GM12878 (cell line): ENCODE data around the gene ASIP. TPM values are rescaled to one million over a fixed set of nuclear protein-coding genes. Genes with fewer than 3 reads are reported as not detected.

Experiments
- ATAC-seq: fragments of 200-7000 bp; cut with Tn5 transposase; 3 replicates; pipeline ENCODE4 v1.9.1; 2020; ENCODE audit warnings: mild to moderate bottlenecking, moderate library complexity
- BruUV-seq: library from RNA; stranded (reverse); fragments of 400-500 nt; replicated peaks from 2 replicates; lab custom pipeline; 2021; lab: Mats Ljungman, UMichigan
- CTCF ChIA-PET: fragments of 300-600 bp; sonication (Branson Sonifier 250); formaldehyde crosslinking; extraction: SDS; loops from one replicate; lab custom pipeline; 2021; ENCODE audit warnings: inconsistent platforms; lab: Yijun Ruan, JAX
- POLR2A ChIA-PET: fragments of 350-600 bp; formaldehyde crosslinking; extraction: SDS; loops from one replicate; lab custom pipeline; 2021; ENCODE audit warnings: inconsistent platforms; lab: Charles Lee
- RAD21 ChIA-PET: fragments of 300-600 bp; sonication (Branson Sonifier 250); formaldehyde crosslinking; loops from one replicate; lab custom pipeline; 2023; ENCODE audit warnings: antibody characterized with exemption; ENCODE audit not compliant: unreplicated experiment; lab: Charles Lee
- SMC1A ChIA-PET: fragments of 300-600 bp; sonication (Branson Sonifier 250); formaldehyde crosslinking; loops from one replicate; lab custom pipeline; 2023; ENCODE audit not compliant: unreplicated experiment, uncharacterized antibody; lab: Charles Lee
- DNase-seq: peaks from one replicate; pipeline ENCODE4 v3.0.0-alpha.2; 2011; ENCODE audit warnings: low read depth, low spot score
- FAIRE-seq: peaks from 3 replicates; lab custom pipeline; 2011; peaks lifted over from hg19 to GRCh38; lab: Jason Lieb, UNC
- H2AFZ ChIP-seq: 2 replicates; pipeline ENCODE4 v1.6.0; 2011; ENCODE audit warnings: low read depth, low read length, control low read depth; ENCODE audit not compliant: control insufficient read depth
- H3K27ac ChIP-seq: 2 replicates; pipeline ENCODE4 v1.5.1; 2011; ENCODE audit warnings: control low read depth; ENCODE audit not compliant: control insufficient read depth, insufficient read depth
- H3K27me3 ChIP-seq, 2 experiments: replicated peaks in 1 of 2; 2 replicates each; pipeline versions ENCODE4 v1.6.0 to v1.6.1; 2011; ENCODE audit warnings: low read length in 1 of 2; ENCODE audit not compliant: control insufficient read depth in 2 of 2, insufficient read depth in 2 of 2
- H3K36me3 ChIP-seq, 2 experiments: 2 replicates each; pipeline ENCODE4 v1.5.1; 2011; ENCODE audit warnings: low read length in 1 of 2; ENCODE audit not compliant: control insufficient read depth in 2 of 2, insufficient read depth in 2 of 2
- H3K4me1 ChIP-seq: 2 replicates; pipeline ENCODE4 v1.6.1; 2011; ENCODE audit warnings: mild to moderate bottlenecking, low read length, moderate library complexity, mixed read lengths; ENCODE audit not compliant: control insufficient read depth, insufficient read depth
- H3K4me2 ChIP-seq: 2 replicates; pipeline ENCODE4 v1.6.0; 2011; ENCODE audit warnings: control low read depth; ENCODE audit not compliant: control insufficient read depth, insufficient read depth
- H3K4me3 ChIP-seq: fragments of 200-600 bp; sonication (generic); 2 replicates; pipeline ENCODE4 v1.5.1; 2016
- H3K79me2 ChIP-seq: 2 replicates; pipeline ENCODE4 v1.6.0; 2011; ENCODE audit warnings: low read length; ENCODE audit not compliant: control insufficient read depth, insufficient read depth
- H3K9ac ChIP-seq: 2 replicates; pipeline ENCODE4 v1.8.0; 2011; ENCODE audit warnings: low read length, control low read depth, mixed read lengths; ENCODE audit not compliant: control insufficient read depth, insufficient read depth
- H3K9me3 ChIP-seq: replicated peaks from 3 replicates; pipeline ENCODE4 v1.5.1; 2011; ENCODE audit warnings: mild to moderate bottlenecking, low read length; ENCODE audit not compliant: control insufficient read depth, insufficient read depth
- H4K20me1 ChIP-seq: 2 replicates; pipeline ENCODE4 v1.6.0; 2011; ENCODE audit not compliant: control insufficient read depth, insufficient read depth
- BCL11A ChIP-seq: IDR thresholded peaks from 2 replicates; pipeline ENCODE4 v1.6.1; 2011; ENCODE audit warnings: low read depth, low read length
- BCLAF1 ChIP-seq: fragments of 450-650 bp; IDR thresholded peaks from 2 replicates; pipeline ENCODE4 v1.6.1; 2017; ENCODE audit warnings: antibody characterized with exemption, mild to moderate bottlenecking, moderate library complexity
- GABPA ChIP-seq: IDR thresholded peaks from 2 replicates; pipeline ENCODE4 v1.6.1; 2014; ENCODE audit warnings: antibody characterized with exemption, low read depth, mild to moderate bottlenecking, inconsistent platforms
- JUNB ChIP-seq: IDR thresholded peaks from 2 replicates; pipeline ENCODE4 v1.6.1; 2016; ENCODE audit warnings: antibody characterized with exemption, mild to moderate bottlenecking
- MXI1 ChIP-seq: fragments of 150-350 bp; IDR thresholded peaks from 2 replicates; pipeline ENCODE4 v1.6.1; 2011; ENCODE audit warnings: low read depth, mild to moderate bottlenecking, inconsistent platforms, low read length, improper control_type of control experiment
- WGBS: methylation state at CpG from one replicate; pipeline ENCODE4 v1.1.6; 2016; ENCODE audit warnings: low lambda C conversion rate; ENCODE audit not compliant: insufficient replicate concordance, insufficient coverage; ENCODE audit errors: missing lambda C conversion rate; 5-methylcytosine and 5-hydroxymethylcytosine counted together
- in situ Hi-C: fragments of 300-500 bp; cut with MboI; formaldehyde crosslinking; loops from 9 replicates; pipeline ENCODE4 v1.14.3; 2018; ENCODE audit warnings: mixed read lengths
- intact Hi-C: fragments of 100-400 bp; cut with micrococcal nuclease; formaldehyde crosslinking; loops from one replicate; pipeline ENCODE4 v1.14.2; 2022; ENCODE audit not compliant: unreplicated experiment
- polyA plus RNA-seq, 11 experiments: library from polyadenylated mRNA; depleted of rRNA in 4 of 11; unstranded in 6 of 11; stranded (reverse) in 5 of 11; fragments of >200 nt; fragmentation: Nextera tagmentation in 4 of 11; fragmentation: Illumina TruSeq in 1 of 11; extraction: Ambion mirVana in 4 of 11; extraction: Trizol in 1 of 11; gene quantifications; 1 replicate in 1 of 11; 2 replicates in 10 of 11; pipeline versions ENCODE4 v1.2.1 to v1.2.3, GENCODE V29; 2011 to 2016; ENCODE audit warnings: inconsistent platforms in 2 of 11, missing spikeins in 2 of 11, low read depth in 1 of 11
- total RNA-seq, 4 experiments: library from RNA; depleted of rRNA in 3 of 4; stranded (reverse); fragments of >200 nt in 3 of 4; fragmentation: Illumina TruSeq in 1 of 4; extraction: Trizol in 1 of 4; gene quantifications; 2 replicates each; pipeline versions ENCODE4 v1.2.1 to v1.2.3, GENCODE V29; 2013 to 2021
- TF ChIP-seq, protein P1 (sequence below): fragments of 450-650 bp; conservative IDR thresholded peaks from 2 replicates; pipeline ENCODE4 v1.6.1; 2017; ENCODE audit warnings: mild to moderate bottlenecking, moderate library complexity
- TF ChIP-seq, protein P2 (sequence below): fragments of 450-650 bp; IDR thresholded peaks from 2 replicates; pipeline ENCODE4 v1.6.1; 2017; ENCODE audit warnings: low read depth, mild to moderate bottlenecking, moderate library complexity

The ASIP gene
- total and polyA plus RNA-seq, 10 of the 15 experiments (the other 5 are each of a cell fraction or from before 2014, with no cell fraction given): 0.29 TPM; not detected in 9

DNA sequence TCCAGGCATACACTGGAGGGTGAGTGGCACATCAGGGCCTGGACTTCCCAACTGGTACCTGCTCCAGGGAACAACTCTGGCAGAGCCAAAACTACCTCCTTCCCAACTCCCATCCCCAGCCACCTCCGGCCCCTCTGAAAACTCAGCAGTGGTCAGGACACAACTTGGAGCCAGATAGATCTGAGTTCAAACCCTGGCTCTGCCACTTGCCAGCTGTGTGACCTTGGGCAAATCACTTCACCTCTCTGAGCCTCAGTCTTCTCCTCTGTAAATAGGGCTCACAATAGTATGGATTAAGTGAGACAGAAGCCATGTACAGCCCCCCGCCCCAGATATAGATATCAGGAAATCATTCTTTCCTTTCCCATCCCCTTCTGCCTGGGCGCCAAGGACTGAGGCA is 51.3 kb downstream of the ASIP start:
- ATAC-seq (no peak), DNase-seq (no peak), FAIRE-seq (no peak)
- CTCF ChIA-PET: no interaction called here
- BruUV-seq: no TSS peak
- Histone ChIP-seq H3K4me2 (no peak overlapping the region), H3K4me3 (no peak overlapping the region), H2AFZ (no peak overlapping the region), H3K27me3 (no peaks in the 10 kb centered on the region), H3K9ac (no peak overlapping the region), H3K9me3 (no peaks in the 10 kb centered on the region), H4K20me1 (no peaks in the 10 kb centered on the region), H3K27ac (no peak overlapping the region), H3K79me2 (peaks cover 4% of the 10 kb centered on the region), H3K4me1 (no peaks in the 10 kb centered on the region; the same call in 1 of the 2 replicates), H3K36me3 (peaks cover 43 to 48% of the 10 kb centered on the region in 2 experiments)
- no peak for TF ChIP-seq MXI1
- TF ChIP-seq, protein P1, sequence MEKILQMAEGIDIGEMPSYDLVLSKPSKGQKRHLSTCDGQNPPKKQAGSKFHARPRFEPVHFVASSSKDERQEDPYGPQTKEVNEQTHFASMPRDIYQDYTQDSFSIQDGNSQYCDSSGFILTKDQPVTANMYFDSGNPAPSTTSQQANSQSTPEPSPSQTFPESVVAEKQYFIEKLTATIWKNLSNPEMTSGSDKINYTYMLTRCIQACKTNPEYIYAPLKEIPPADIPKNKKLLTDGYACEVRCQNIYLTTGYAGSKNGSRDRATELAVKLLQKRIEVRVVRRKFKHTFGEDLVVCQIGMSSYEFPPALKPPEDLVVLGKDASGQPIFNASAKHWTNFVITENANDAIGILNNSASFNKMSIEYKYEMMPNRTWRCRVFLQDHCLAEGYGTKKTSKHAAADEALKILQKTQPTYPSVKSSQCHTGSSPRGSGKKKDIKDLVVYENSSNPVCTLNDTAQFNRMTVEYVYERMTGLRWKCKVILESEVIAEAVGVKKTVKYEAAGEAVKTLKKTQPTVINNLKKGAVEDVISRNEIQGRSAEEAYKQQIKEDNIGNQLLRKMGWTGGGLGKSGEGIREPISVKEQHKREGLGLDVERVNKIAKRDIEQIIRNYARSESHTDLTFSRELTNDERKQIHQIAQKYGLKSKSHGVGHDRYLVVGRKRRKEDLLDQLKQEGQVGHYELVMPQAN: no peak
- TF ChIP-seq BCLAF1: no peak
- no peak for TF ChIP-seq BCL11A
- TF ChIP-seq, protein P2, sequence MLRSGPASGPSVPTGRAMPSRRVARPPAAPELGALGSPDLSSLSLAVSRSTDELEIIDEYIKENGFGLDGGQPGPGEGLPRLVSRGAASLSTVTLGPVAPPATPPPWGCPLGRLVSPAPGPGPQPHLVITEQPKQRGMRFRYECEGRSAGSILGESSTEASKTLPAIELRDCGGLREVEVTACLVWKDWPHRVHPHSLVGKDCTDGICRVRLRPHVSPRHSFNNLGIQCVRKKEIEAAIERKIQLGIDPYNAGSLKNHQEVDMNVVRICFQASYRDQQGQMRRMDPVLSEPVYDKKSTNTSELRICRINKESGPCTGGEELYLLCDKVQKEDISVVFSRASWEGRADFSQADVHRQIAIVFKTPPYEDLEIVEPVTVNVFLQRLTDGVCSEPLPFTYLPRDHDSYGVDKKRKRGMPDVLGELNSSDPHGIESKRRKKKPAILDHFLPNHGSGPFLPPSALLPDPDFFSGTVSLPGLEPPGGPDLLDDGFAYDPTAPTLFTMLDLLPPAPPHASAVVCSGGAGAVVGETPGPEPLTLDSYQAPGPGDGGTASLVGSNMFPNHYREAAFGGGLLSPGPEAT: no peak
- no peak for TF ChIP-seq JUNB
- TF ChIP-seq GABPA: no peak
- SMC1A ChIA-PET: no interaction called here
- POLR2A ChIA-PET: no interaction called here
- RAD21 ChIA-PET: no interaction called here
- intact Hi-C loops: no loop called here
- in situ Hi-C loops: no loop called here
- 100% methylated on average over 3 of the region's 3 CpGs for WGBS
